Effector CD8-positive, alpha-beta T cell (primary cell): Measurements from ENCODE around the gene UNC13A.
"Not testable (repeated sequence)": the region's sequence is repeated elsewhere in the genome, so short reads cannot be mapped to it uniquely, and the experiment has no call there.

Experiments
- DNase-seq: peaks from one replicate; lab custom pipeline; 2025; lab: John Stamatoyannopoulos, UW

Gene UNC13A

GRCh38 chr19:17604372-17605025 lies 83.7 kb downstream of the UNC13A start:
- DNase-seq = no peak

- DNase-seq = no peak
Measured at GRCh38 chr19:17602872-17603510, 85.2 kb downstream of the UNC13A start.

- DNase-seq = no peak
Measured at GRCh38 chr19:17602217-17602616, 85.9 kb downstream of the UNC13A start.

GRCh38 chr19:17601683-17602082 lies 86.5 kb downstream of the UNC13A start:
- DNase-seq = no peak

GRCh38 chr19:17599780-17600179 lies 88.4 kb downstream of the UNC13A start:
- no peak for DNase-seq

- DNase-seq = no peak
Measured at GRCh38 chr19:17598953-17599352, 89.2 kb downstream of the UNC13A start.

- DNase-seq = not testable (repeated sequence)
Measured at GRCh38 chr19:17598063-17598462, 90.1 kb downstream of the UNC13A start.

GRCh38 chr19:17594296-17594695 lies 93.9 kb downstream of the UNC13A start:
- not testable (repeated sequence) for DNase-seq

GRCh38 chr19:17590866-17591265 lies 97.3 kb downstream of the UNC13A start:
- DNase-seq = no peak

- DNase-seq = not testable (repeated sequence)
Measured at GRCh38 chr19:17585395-17585794, 102.8 kb downstream of the UNC13A start.

- no peak for DNase-seq
Measured at GRCh38 chr19:17584132-17584531, 104.0 kb downstream of the UNC13A start.

GRCh38 chr19:17582613-17583012 lies 105.5 kb downstream of the UNC13A start:
- no peak for DNase-seq

- DNase-seq = no peak
Measured at GRCh38 chr19:17581211-17581874, 106.8 kb downstream of the UNC13A start.

- no peak for DNase-seq
Measured at GRCh38 chr19:17580470-17581144, 107.5 kb downstream of the UNC13A start.

- no peak for DNase-seq
Measured at GRCh38 chr19:17579661-17580244, 108.4 kb downstream of the UNC13A start.

GRCh38 chr19:17577457-17578097 lies 110.6 kb downstream of the UNC13A start:
- DNase-seq = no peak

- DNase-seq = no peak
Measured at GRCh38 chr19:17576758-17577456, 111.2 kb downstream of the UNC13A start.

GRCh38 chr19:17575871-17576757 lies 112.0 kb downstream of the UNC13A start:
- DNase-seq = no peak

GRCh38 chr19:17572638-17573037 lies 115.5 kb downstream of the UNC13A start:
- DNase-seq = no peak

GRCh38 chr19:17570791-17571190 lies 117.4 kb downstream of the UNC13A start:
- DNase-seq = no peak
